OCI-LY7 (cell line): Measurements from ENCODE around the gene CFAP210.

Experiments used
- CTCF ChIP-seq: fragments of 200-600 bp; sonication (generic); conservative IDR thresholded peaks from 2 replicates; pipeline ENCODE4 v1.5.1; 2014; ENCODE audit warnings: mild to moderate bottlenecking, antibody characterized with exemption, low read length, moderate library complexity, mixed read lengths
- EZH2phosphoT487 ChIP-seq: fragments of 200-600 bp; sonication (generic); IDR thresholded peaks from 2 replicates; pipeline ENCODE4 v1.6.1; 2018; ENCODE audit warnings: low read depth, borderline replicate concordance, mild to moderate bottlenecking, mixed run types, antibody characterized with exemption, low read length, moderate library complexity, mixed read lengths

- no peak for TF ChIP-seq CTCF
- TF ChIP-seq EZH2phosphoT487 = no peak
Measured at GRCh38 chr2:169637620-169638019, 56.6 kb downstream of the CFAP210 start.
